Kidney (tissue), 14 donors: ENCODE results near the gene TMEM271. TPM values are rescaled to one million over a fixed set of nuclear protein-coding genes. Genes with fewer than 3 reads are reported as not detected.

Source experiments
- DNase-seq, 5 donors: peaks; one replicate each; pipeline ENCODE4 v3.0.0-alpha.2; 2013 to 2020
- FAIRE-seq: peaks from 2 replicates; lab custom pipeline; 2012; peaks lifted over from hg19 to GRCh38; lab: Jason Lieb, UNC
- H3K27ac ChIP-seq, 2 donors: one replicate each; pipeline ENCODE4 v1.7.0; 2013; ENCODE audit warnings: low read depth in 2 of 2, low read length in 2 of 2, inconsistent platforms in 1 of 2
- H3K27me3 ChIP-seq: one replicate; pipeline ENCODE4 v1.7.1; 2013; ENCODE audit warnings: low read length, inconsistent platforms; ENCODE audit not compliant: control insufficient read depth, insufficient read depth
- H3K36me3 ChIP-seq, 3 donors: one replicate each; pipeline versions ENCODE4 v1.7.0 to v1.7.1; 2013; ENCODE audit warnings: low read length in 3 of 3, control low read depth in 1 of 3, inconsistent platforms in 1 of 3; ENCODE audit not compliant: insufficient read depth in 3 of 3, control insufficient read depth in 2 of 3
- H3K4me1 ChIP-seq, 3 donors: one replicate each; pipeline versions ENCODE4 v1.7.0 to v1.7.1; 2013; ENCODE audit warnings: low read length in 3 of 3, inconsistent platforms in 1 of 3, low read depth in 1 of 3; ENCODE audit not compliant: control insufficient read depth in 2 of 3, insufficient read depth in 2 of 3
- H3K4me3 ChIP-seq, 3 donors: one replicate each; pipeline versions ENCODE4 v1.7.0 to v1.8.1; 2013; ENCODE audit warnings: low read length in 3 of 3, control low read depth in 1 of 3, inconsistent platforms in 1 of 3
- H3K9ac ChIP-seq, 3 donors: one replicate each; pipeline versions ENCODE4 v1.7.0 to v1.7.1; 2013; ENCODE audit warnings: low read length in 3 of 3, control low read depth in 1 of 3, inconsistent platforms in 1 of 3
- H3K9me3 ChIP-seq, 3 donors: one replicate each; pipeline versions ENCODE4 v1.7.0 to v1.7.1; 2013; ENCODE audit warnings: low read length in 3 of 3, control low read depth in 1 of 3, inconsistent platforms in 1 of 3; ENCODE audit not compliant: control insufficient read depth in 2 of 3, insufficient read depth in 1 of 3
- intact Hi-C: fragments of 100-400 bp; cut with DNase I; formaldehyde crosslinking; loops from one replicate; pipeline ENCODE4 v1.11.1; 2022
- polyA plus RNA-seq: library from polyadenylated mRNA; stranded (reverse); fragments of 350-450 nt; fragmentation: Illumina TruSeq; extraction: RNeasy Lipid Tissue Mini Kit (QIAGEN cat#74804); gene quantifications from one replicate; pipeline ENCODE4 v1.2.3, GENCODE V29; 2014; ENCODE audit warnings: low read depth, low replicate concordance; ENCODE audit not compliant: insufficient read depth
- total RNA-seq: library from RNA; stranded (reverse); fragmentation: NEBNext Ultra II Directional; extraction: Animal tissue kit (Norgen Biotek cat#: 25700); gene quantifications from one replicate; pipeline ENCODE4 v1.2.1, GENCODE V29; 2021
- TF ChIP-seq, protein P1 (sequence below): IDR thresholded peaks from 3 replicates; pipeline ENCODE4 v1.5.1; 2012; ENCODE audit warnings: mild to moderate bottlenecking, moderate library complexity, borderline replicate concordance; ENCODE audit not compliant: insufficient read depth; ENCODE audit errors: extremely low read depth
- donor health status: control.
- donor health status: control.
- donor health status: control.
- donor health status: control.
- donor health status: control.
- donor health status: DM: yes; HTN: yes; CAD: no.
- donor health status: Normal renal cell carcinoma (clear cell type).

TMEM271 gene
- total and polyA plus RNA-seq, 2 donors from 2014 or later = not detected

GRCh38 chr4:526971-527460 lies 49.1 kb downstream of the TMEM271 start:
- H3K27me3 ChIP-seq = no peaks in the 10 kb centered on the region

DNA sequence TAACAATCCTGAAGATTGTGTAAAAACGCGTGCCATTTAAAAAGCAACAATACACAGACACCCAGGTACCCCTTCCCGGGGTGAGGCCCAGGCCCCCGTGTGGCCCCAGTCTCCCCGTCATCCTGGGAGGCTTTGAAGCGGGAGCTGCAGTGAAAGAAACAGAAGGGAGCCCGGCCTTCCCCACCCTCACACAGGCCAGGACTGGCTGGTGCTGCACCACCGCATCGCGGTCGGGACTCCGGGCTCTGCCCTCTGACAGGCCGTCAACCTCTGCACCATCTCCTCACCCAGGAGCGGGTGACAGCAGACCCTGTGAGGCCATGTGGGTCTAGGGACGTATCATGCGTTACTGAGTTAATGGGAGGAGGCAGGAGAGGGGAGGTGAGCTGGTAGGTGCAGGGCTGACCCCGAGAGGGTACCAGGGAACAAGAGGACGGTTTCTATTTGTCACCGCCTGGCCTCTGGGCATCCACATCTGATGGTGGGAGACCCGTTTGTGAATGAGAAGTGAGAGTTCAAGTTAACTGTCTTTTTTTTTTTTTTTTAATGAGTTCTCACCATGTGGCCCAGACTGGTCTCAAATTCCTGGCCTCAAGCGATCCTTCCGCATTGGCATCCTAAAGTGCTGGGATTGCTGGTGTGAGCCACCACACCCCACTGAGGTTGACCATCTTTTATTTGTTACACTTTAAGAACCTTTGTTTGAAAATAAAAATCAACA lies 49.7 kb downstream of the TMEM271 start:
- peaks cover 3 to 36% (median 27%) of the 10 kb centered on the region in 3 donors for H3K36me3 ChIP-seq
- intact Hi-C loops = no loop called here
- no peak for FAIRE-seq

More at GRCh38 chr4:526971-527460, 49.1 kb downstream of the TMEM271 start:
- intact Hi-C loops = no loop called here
- Histone ChIP-seq H3K4me1 (no peaks in the 10 kb centered on the region), H3K27ac (no peak overlapping the region), H3K36me3 (peaks cover 4 to 36% (median 23%) of the 10 kb centered on the region in 3 donors), H3K9ac (no peak overlapping the region), H3K9me3 (no peaks in the 10 kb centered on the region), H3K4me3 (no peak overlapping the region)
- no peak for FAIRE-seq
- DNase-seq = no peak
- TF ChIP-seq, protein P1, sequence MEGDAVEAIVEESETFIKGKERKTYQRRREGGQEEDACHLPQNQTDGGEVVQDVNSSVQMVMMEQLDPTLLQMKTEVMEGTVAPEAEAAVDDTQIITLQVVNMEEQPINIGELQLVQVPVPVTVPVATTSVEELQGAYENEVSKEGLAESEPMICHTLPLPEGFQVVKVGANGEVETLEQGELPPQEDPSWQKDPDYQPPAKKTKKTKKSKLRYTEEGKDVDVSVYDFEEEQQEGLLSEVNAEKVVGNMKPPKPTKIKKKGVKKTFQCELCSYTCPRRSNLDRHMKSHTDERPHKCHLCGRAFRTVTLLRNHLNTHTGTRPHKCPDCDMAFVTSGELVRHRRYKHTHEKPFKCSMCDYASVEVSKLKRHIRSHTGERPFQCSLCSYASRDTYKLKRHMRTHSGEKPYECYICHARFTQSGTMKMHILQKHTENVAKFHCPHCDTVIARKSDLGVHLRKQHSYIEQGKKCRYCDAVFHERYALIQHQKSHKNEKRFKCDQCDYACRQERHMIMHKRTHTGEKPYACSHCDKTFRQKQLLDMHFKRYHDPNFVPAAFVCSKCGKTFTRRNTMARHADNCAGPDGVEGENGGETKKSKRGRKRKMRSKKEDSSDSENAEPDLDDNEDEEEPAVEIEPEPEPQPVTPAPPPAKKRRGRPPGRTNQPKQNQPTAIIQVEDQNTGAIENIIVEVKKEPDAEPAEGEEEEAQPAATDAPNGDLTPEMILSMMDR = no peak

DNA sequence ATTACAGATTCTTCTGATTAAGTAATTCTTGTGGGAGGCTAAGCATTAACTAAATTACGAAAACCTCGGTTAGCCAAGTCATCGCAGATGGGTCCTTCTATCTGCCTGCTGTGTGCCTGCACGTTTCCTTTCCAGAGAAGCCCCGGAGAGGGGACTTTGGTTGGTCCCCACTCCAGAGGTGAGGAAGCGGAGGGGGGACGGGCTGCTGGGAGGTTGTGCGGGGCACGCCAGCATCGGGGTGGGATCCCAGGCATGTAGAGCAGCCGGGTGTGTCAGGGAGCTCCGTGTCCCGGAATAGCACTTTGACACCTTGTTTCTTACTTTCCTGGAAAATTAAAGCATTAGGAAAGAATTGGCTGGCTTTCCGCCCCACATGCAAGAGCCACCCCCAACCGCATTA lies 50.4 kb downstream of the TMEM271 start:
- Histone ChIP-seq H3K4me1 (no peaks in the 10 kb centered on the region), H3K27me3 (no peaks in the 10 kb centered on the region), H3K9ac (no peak overlapping the region), H3K9me3 (no peaks in the 10 kb centered on the region), H3K27ac (no peak overlapping the region), H3K4me3 (no peak overlapping the region), H3K36me3 (peaks cover 3 to 30% (median 25%) of the 10 kb centered on the region in 3 donors)
- DNase-seq (no peak), FAIRE-seq (no peak)
- intact Hi-C loops = no loop called here
- TF ChIP-seq, protein P1 = no peak

More for the DNA sequence above, 49.7 kb downstream of the TMEM271 start:
- TF ChIP-seq, protein P1 = no peak
- H3K4me3 ChIP-seq = no peak overlapping the region
- no peak for DNase-seq
- no peak overlapping the region for H3K9ac ChIP-seq
- H3K9me3 ChIP-seq = no peaks in the 10 kb centered on the region
- no peaks in the 10 kb centered on the region for H3K4me1 ChIP-seq
- no peak overlapping the region for H3K27ac ChIP-seq
- no peaks in the 10 kb centered on the region for H3K27me3 ChIP-seq
